NCI-H1417 treated with DMSO at 0.1 percent for 48 hours (cell line): ENCODE results near the gene PKD2.
"Not testable (repeated sequence)": the region's sequence is repeated elsewhere in the genome, so short reads cannot be mapped to it uniquely, and the experiment has no call there.

Source experiments
- DNase-seq: peaks from one replicate; lab custom pipeline; 2025; lab: John Stamatoyannopoulos, UW

PKD2 gene

GRCh38 chr4:87986508-87986907, 20.9 kb upstream of the PKD2 start:
- DNase-seq: no peak

- DNase-seq: no peak
Observed at GRCh38 chr4:87989765-87990164, 17.7 kb upstream of the PKD2 start.

GRCh38 chr4:87995435-87995834, 12.0 kb upstream of the PKD2 start:
- DNase-seq: no peak

- DNase-seq: not testable (repeated sequence)
Observed at GRCh38 chr4:87999191-87999691, 8.2 kb upstream of the PKD2 start.

GRCh38 chr4:88001871-88002270, 5.6 kb upstream of the PKD2 start:
- DNase-seq: no peak

GRCh38 chr4:88002786-88003185, 4.6 kb upstream of the PKD2 start:
- DNase-seq: no peak

- no peak for DNase-seq
Observed at GRCh38 chr4:88003261-88003660, 4.2 kb upstream of the PKD2 start.

- DNase-seq: no peak
Observed at GRCh38 chr4:88005076-88005475, 2.4 kb upstream of the PKD2 start.

GRCh38 chr4:88005946-88006345, 1.5 kb upstream of the PKD2 start:
- no peak for DNase-seq

- no peak for DNase-seq
Observed at GRCh38 chr4:88006956-88007303, 505 bp upstream of the PKD2 start.

- DNase-seq: no peak
Observed at GRCh38 chr4:88008122-88008742, 797 bp downstream of the PKD2 start.

GRCh38 chr4:88008743-88009171, 1.3 kb downstream of the PKD2 start:
- DNase-seq: no peak

GRCh38 chr4:88009871-88010270, 2.4 kb downstream of the PKD2 start:
- DNase-seq: no peak

- DNase-seq: no peak
Observed at GRCh38 chr4:88010966-88011365, 3.5 kb downstream of the PKD2 start.

- no peak for DNase-seq
Observed at GRCh38 chr4:88012647-88013046, 5.2 kb downstream of the PKD2 start.

GRCh38 chr4:88014386-88014905, 7.0 kb downstream of the PKD2 start:
- no peak for DNase-seq

- no peak for DNase-seq
Observed at GRCh38 chr4:88015659-88016295, 8.3 kb downstream of the PKD2 start.

- no peak for DNase-seq
Observed at GRCh38 chr4:88017516-88018297, 10.3 kb downstream of the PKD2 start.

GRCh38 chr4:88018466-88018865, 11.0 kb downstream of the PKD2 start:
- no peak for DNase-seq

GRCh38 chr4:88021824-88022223, 14.4 kb downstream of the PKD2 start:
- DNase-seq: no peak

- no peak for DNase-seq
Observed at GRCh38 chr4:88022289-88022688, 14.9 kb downstream of the PKD2 start.

- DNase-seq: not testable (repeated sequence)
Observed at GRCh38 chr4:88025868-88026661, 18.6 kb downstream of the PKD2 start.
